GM18498 (cell line): ENCODE data around the gene TMC4.
A peak's percentile ranks its signal among the peaks of the same experiment; 100 is the strongest.
"Not testable (repeated sequence)": the region's sequence is repeated elsewhere in the genome, so short reads cannot be mapped to it uniquely, and the experiment has no call there.

Experiments used
- ATAC-seq: cut with Tn5 transposase; IDR thresholded peaks from one replicate; pipeline ENCODE4 v1.9.1; 2021; ENCODE audit warnings: mild to moderate bottlenecking, moderate library complexity; ENCODE audit not compliant: unreplicated experiment

TMC4 gene

GRCh38 chr19:54172471-54173358 lies at the start of gene TMC4:
TSS of gene TMC4 (minus strand) at chr19:54173160. CDS start at chr19:54173117, 43 bp downstream.
- no peak for ATAC-seq

- ATAC-seq = not testable (repeated sequence)
Observed at GRCh38 chr19:54221947-54222346, 49.0 kb upstream of the TMC4 start.

- not testable (repeated sequence) for ATAC-seq
Observed at GRCh38 chr19:54219702-54220101, 46.7 kb upstream of the TMC4 start.

- ATAC-seq = no peak
Observed at GRCh38 chr19:54218960-54219661, 46.2 kb upstream of the TMC4 start.

- ATAC-seq = no peak
Observed at GRCh38 chr19:54218259-54218658, 45.3 kb upstream of the TMC4 start.

GRCh38 chr19:54217517-54218247 lies 44.7 kb upstream of the TMC4 start:
- ATAC-seq = not testable (repeated sequence)

GRCh38 chr19:54216869-54217268 lies 43.9 kb upstream of the TMC4 start:
- ATAC-seq = no peak

- ATAC-seq = not testable (repeated sequence)
Observed at GRCh38 chr19:54214734-54215133, 41.8 kb upstream of the TMC4 start.

- ATAC-seq = not testable (repeated sequence)
Observed at GRCh38 chr19:54214217-54214616, 41.3 kb upstream of the TMC4 start.

- ATAC-seq = no peak
Observed at GRCh38 chr19:54211235-54211634, 38.3 kb upstream of the TMC4 start.

GRCh38 chr19:54209811-54210494 lies 37.0 kb upstream of the TMC4 start:
- no peak for ATAC-seq

- no peak for ATAC-seq
Observed at GRCh38 chr19:54209058-54209810, 36.3 kb upstream of the TMC4 start.

GRCh38 chr19:54208784-54209057 lies 35.8 kb upstream of the TMC4 start:
- no peak for ATAC-seq

- peak; percentile 40 for ATAC-seq
Observed at GRCh38 chr19:54207983-54208783, 35.2 kb upstream of the TMC4 start.

GRCh38 chr19:54207676-54207982 lies 34.7 kb upstream of the TMC4 start:
- ATAC-seq = no peak

- not testable (repeated sequence) for ATAC-seq
Observed at GRCh38 chr19:54207193-54207592, 34.2 kb upstream of the TMC4 start.

- no peak for ATAC-seq
Observed at GRCh38 chr19:54206831-54207177, 33.8 kb upstream of the TMC4 start.

- ATAC-seq = no peak
Observed at GRCh38 chr19:54206030-54206830, 33.3 kb upstream of the TMC4 start.
